HepG2 (cell line): ENCODE data around the gene BBIP1. TPM values are rescaled to one million over a fixed set of nuclear protein-coding genes. Genes with fewer than 3 reads are reported as not detected.

ENCODE experiments used
- AHR ChIP-seq: IDR thresholded peaks from 2 replicates; pipeline ENCODE4 v1.6.1; 2018; ENCODE audit warnings: missing genetic modification reagents, missing compliant biosample characterization
- ARID4A ChIP-seq: sonication (generic); formaldehyde crosslinking; IDR thresholded peaks from 2 replicates; pipeline ENCODE4 v1.5.0; 2020; ENCODE audit warnings: mild to moderate bottlenecking, missing genetic modification reagents, borderline replicate concordance
- CREM ChIP-seq, 2 experiments: sonication (generic) in 1 of 2; formaldehyde crosslinking in 1 of 2; IDR thresholded peaks; 2 replicates each; pipeline versions ENCODE4 v1.4.0 to v1.6.1; 2016 to 2020; ENCODE audit warnings: antibody characterized with exemption in 1 of 2, mild to moderate bottlenecking in 1 of 2, missing genetic modification reagents in 1 of 2
- E2F1 ChIP-seq: sonication (generic); formaldehyde crosslinking; IDR thresholded peaks from 2 replicates; pipeline ENCODE4 v1.5.0; 2020; ENCODE audit warnings: missing genetic modification reagents
- HOXA3 ChIP-seq: sonication (generic); formaldehyde crosslinking; IDR thresholded peaks from 2 replicates; pipeline ENCODE4 v1.5.0; 2020; ENCODE audit warnings: missing genetic modification reagents
- IKZF5 ChIP-seq: IDR thresholded peaks from 2 replicates; pipeline ENCODE4 v1.6.1; 2018; ENCODE audit warnings: missing genetic modification reagents, mild to moderate bottlenecking, missing compliant biosample characterization
- ZBTB2 ChIP-seq: sonication (generic); formaldehyde crosslinking; IDR thresholded peaks from 2 replicates; pipeline ENCODE4 v1.8.0; 2022; ENCODE audit warnings: low read depth, missing genetic modification reagents
- ZC3H4 ChIP-seq: sonication (generic); formaldehyde crosslinking; IDR thresholded peaks from 2 replicates; pipeline ENCODE4 v1.4.0; 2020; ENCODE audit warnings: missing genetic modification reagents, borderline replicate concordance
- ZNF350 ChIP-seq: sonication (generic); formaldehyde crosslinking; IDR thresholded peaks from 2 replicates; pipeline ENCODE4 v1.4.0; 2020; ENCODE audit warnings: mild to moderate bottlenecking, low read depth, missing genetic modification reagents, borderline replicate concordance
- ZNF407 ChIP-seq: sonication (generic); formaldehyde crosslinking; IDR thresholded peaks from one replicate; pipeline ENCODE4 v1.5.1; 2020; ENCODE audit warnings: mild to moderate bottlenecking, missing genetic modification reagents; ENCODE audit errors: not compliant biosample characterization
- ZNF841 ChIP-seq: sonication (generic); formaldehyde crosslinking; IDR thresholded peaks from 2 replicates; pipeline ENCODE4 v1.8.1; 2023; ENCODE audit warnings: missing genetic modification reagents, borderline replicate concordance
- polyA plus RNA-seq, 8 experiments: library from polyadenylated mRNA; depleted of rRNA in 3 of 8; stranded (reverse) in 7 of 8; unstranded in 1 of 8; fragments of >200 nt; fragmentation: Illumina TruSeq in 4 of 8; extraction: Trizol in 4 of 8; gene quantifications; 2 replicates each; pipeline versions ENCODE4 v1.2.1 to v1.2.3, GENCODE V29; 2011 to 2016; ENCODE audit warnings: low read depth in 4 of 8, missing spikeins in 1 of 8, mixed read lengths in 1 of 8; ENCODE audit not compliant: insufficient read depth in 1 of 8
- total RNA-seq, 5 experiments: library from RNA; depleted of rRNA; stranded (reverse); fragments of >200 nt; fragmentation: Illumina TruSeq; extraction: Trizol; gene quantifications; 2 replicates each; pipeline ENCODE4 v1.2.3, GENCODE V29; 2016; ENCODE audit warnings: low read depth in 1 of 5

The BBIP1 gene
- total and polyA plus RNA-seq, 2 of the 13 experiments (the other 11 are each of a cell fraction or from before 2014, with no cell fraction given): 18.3 to 24.1 TPM

GRCh38 chr10:110918643-110919348 is at the start of gene BBIP1 (continued):
- peak; percentile 82 for TF ChIP-seq ZNF407
- TF ChIP-seq ZNF841: no peak
- 0 out of 2 replicates have a peak, but pooled peaks have one; percentile 10 for TF ChIP-seq E2F1 (CRISPR knock-in tag)
- peak; percentile 59; the same call in 1 of the 2 replicates for TF ChIP-seq ZC3H4
- TF ChIP-seq ZBTB2 (CRISPR knock-in tag): peak; percentile 58
- TF ChIP-seq HOXA3 (CRISPR knock-in tag): peak; percentile 96
- TF ChIP-seq IKZF5 (CRISPR knock-in tag): no peak; the same call in 1 of the 2 replicates
- peak; percentile 94 for TF ChIP-seq CREM (IDR thresholded peaks at IDR 0.05)
- no peak for TF ChIP-seq CREM (CRISPR knock-in tag; IDR thresholded peaks at IDR 0.05)
- peak; percentile 87 for TF ChIP-seq ARID4A (CRISPR knock-in tag)
- peak; percentile 96 for TF ChIP-seq ZNF350 (CRISPR knock-in tag)
- no peak for TF ChIP-seq AHR
